HG03354 (cell line): Measurements from ENCODE around the gene ACVR1.

ENCODE experiments used
- ATAC-seq: cut with Tn5 transposase; IDR thresholded peaks from one replicate; pipeline ENCODE4 v1.9.1; 2021; ENCODE audit warnings: mild to moderate bottlenecking; ENCODE audit not compliant: unreplicated experiment, poor library complexity, severe bottlenecking

Gene ACVR1

DNA sequence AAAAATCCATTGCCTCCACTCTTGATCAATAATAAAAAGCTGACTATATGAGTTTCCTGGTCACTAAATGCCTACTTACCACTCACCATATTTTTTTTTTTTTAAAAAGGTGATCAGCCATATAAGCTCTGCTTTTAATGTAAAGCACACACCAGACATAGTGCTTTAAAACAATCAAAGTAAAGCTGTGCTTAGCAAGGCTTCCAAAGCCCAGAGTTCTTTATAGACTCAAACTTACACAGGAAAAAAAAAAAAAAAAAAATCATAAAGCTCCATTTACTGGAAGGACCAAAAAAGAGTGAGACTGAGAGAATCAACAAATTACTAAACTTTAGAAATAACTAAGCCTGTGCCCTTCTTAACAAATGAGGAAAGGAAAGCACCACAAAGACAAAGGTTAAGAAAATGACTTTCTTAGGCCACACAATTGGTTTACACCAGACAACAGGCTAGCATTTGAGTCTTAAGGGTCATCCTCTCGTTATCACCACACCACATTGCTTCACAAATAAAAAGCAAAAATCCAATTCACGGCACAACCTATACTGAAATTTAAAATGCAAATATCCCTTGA lies 11.2 kb downstream of the ACVR1 start:
- ATAC-seq = no peak

- ATAC-seq = no peak
These were observed 17.3 kb downstream of the ACVR1 start for GRCh38 chr2:157858846-157859245.

DNA sequence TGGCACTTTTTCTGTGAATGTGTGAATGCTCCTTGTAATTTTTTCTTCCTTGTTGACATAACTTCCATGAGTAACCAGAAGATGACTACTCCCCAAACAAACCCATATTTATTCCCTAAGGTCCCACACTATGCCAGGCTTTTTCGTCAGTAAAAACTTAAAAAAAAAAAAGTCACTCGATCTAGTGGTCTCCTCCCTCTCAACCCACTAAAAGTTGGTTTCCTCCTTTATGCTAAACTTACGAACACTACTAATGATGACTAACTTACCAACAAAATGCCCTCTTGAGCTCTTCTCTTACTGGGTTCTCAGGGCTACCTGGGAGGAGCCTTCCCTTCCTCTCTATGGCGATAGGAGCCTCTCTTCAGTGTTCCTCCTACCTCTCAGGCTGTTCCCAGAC lies 18.2 kb downstream of the ACVR1 start:
- no peak for ATAC-seq

DNA sequence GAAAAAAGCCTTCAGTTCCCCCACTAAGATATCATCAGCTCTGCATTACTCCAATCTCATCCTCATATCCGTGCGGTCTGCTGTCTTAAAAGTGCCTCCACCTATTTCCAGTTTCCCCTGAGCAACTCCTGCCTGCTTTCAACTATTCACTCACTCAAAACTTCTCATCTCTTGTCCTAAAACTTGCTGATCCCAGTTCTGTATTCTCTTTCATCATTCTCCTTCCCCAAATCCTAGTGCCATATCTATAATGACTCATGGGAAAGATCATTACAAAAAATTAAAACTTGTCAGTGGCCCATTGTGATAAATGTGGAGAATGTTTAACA lies 20.0 kb downstream of the ACVR1 start:
- no peak for ATAC-seq

DNA sequence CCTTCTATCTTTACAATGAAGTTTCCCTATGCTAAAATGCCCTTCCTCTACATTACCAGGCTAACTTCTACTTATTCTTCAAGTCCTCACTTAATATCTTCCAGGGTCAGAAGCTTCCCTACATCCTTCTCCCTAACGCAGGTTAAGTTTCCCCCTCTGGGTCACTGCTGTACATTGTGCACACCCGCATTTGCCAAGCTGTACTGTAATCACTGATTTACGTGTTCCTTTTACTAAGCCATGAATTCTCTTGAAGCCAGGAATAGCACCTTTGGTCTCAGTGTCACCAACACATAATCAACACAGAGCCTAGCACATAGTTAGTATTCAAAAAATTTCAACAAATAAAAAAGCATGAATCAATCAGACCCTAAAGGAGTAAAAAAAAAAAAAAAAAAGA lies 22.3 kb downstream of the ACVR1 start:
- no peak for ATAC-seq

- ATAC-seq = no peak
These were observed 22.9 kb downstream of the ACVR1 start for GRCh38 chr2:157853211-157853610.

DNA sequence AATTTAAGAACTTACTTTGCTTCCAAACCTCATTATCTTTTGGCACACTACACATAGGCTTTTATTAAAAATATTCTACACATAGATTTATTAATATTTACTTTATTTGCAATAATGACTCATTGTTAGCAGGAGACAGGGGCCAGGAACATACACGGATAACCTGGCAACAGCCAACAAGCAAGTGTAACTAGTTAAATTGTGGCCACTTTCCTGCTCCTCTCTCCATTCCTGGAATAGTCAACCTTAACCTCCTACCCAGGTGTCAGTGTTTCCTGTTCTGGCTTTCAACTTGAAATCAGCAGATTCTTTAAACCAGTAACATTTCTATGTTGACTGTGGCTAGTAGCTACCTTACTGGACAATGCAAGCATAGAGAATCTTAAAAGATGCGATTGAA lies 26.5 kb downstream of the ACVR1 start:
- ATAC-seq = no peak

- ATAC-seq = no peak
These were observed 27.9 kb downstream of the ACVR1 start for GRCh38 chr2:157848213-157848612.

- no peak for ATAC-seq
These were observed 31.0 kb downstream of the ACVR1 start for GRCh38 chr2:157845081-157845480.

DNA sequence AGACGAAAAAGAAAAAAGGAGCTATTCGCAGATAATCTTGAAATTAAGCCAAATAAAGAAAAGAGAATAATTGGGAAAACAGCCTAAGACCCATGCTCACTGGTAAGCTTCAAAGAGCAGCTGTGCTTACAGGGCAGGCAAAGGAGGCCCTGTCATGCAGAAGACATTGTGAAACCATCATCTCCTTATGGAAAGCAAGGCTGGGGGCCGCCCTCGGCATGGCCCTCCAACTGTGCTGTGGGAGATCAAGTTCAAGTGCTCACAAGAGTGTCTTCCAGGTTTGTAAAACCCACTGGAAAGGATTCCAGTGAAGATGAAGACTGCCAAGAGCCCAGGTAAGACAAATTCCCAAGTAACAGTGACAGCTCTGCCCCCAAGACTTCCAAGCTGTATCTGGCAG lies 32.2 kb downstream of the ACVR1 start:
- ATAC-seq = no peak

- no peak for ATAC-seq
These were observed 33.0 kb downstream of the ACVR1 start for GRCh38 chr2:157843081-157843480.

DNA sequence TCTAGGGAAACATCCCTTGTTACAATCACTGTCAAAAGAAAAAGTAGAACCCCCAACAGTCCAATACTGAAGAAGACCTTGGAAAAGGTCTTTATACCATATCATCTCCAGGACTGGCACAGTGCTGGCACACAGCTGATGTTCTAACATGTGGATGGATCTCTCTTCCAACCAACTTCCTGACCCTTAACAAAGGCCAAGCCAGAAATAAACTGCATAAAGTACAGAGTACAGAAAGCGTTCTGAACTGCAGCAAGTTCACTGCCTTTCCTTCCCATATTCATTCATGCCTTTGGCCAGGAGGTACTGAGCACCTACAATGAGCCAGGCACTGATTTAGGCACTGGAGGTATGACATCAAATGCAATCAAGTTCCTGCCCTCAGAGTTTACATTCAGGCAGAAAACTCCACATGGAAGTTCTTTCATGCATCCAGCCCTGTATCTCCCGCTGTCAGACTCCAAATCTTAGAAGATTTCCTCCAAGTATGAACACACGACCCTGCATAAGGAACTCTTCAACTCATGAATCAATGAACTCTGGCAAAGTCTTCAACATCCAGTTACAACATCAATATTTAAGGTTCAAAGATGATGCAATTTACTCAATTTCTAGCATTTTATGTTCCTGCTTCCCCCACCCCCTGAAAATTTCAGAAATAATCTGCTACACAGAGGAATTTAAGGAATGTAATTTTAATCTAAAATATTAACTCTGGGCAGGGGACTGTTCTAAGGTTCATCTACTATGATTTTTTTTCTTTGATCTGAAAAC lies 33.8 kb downstream of the ACVR1 start:
- no peak for ATAC-seq

DNA sequence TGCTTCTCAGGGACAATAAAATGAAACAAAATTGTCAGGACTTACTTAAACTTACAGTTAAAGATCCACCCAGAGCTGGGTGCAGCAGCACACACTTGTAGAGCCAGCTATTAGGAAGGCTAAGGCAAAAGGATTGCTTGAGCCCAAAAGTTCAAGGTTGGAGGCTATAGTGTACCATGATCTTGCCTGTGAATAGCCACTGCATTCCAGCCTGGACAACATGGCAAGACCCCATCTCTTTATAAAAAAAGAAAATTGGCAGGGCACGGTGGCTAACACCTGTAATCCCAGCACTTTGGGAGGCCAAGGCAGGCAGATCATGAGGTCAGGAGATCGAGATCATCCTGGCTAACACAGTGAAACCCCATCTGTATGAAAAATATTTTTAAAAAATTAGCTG lies 34.6 kb downstream of the ACVR1 start:
- no peak for ATAC-seq

- ATAC-seq = no peak
These were observed 35.5 kb downstream of the ACVR1 start for GRCh38 chr2:157840568-157841156.

- no peak for ATAC-seq
These were observed 36.3 kb downstream of the ACVR1 start for GRCh38 chr2:157839822-157840221.

DNA sequence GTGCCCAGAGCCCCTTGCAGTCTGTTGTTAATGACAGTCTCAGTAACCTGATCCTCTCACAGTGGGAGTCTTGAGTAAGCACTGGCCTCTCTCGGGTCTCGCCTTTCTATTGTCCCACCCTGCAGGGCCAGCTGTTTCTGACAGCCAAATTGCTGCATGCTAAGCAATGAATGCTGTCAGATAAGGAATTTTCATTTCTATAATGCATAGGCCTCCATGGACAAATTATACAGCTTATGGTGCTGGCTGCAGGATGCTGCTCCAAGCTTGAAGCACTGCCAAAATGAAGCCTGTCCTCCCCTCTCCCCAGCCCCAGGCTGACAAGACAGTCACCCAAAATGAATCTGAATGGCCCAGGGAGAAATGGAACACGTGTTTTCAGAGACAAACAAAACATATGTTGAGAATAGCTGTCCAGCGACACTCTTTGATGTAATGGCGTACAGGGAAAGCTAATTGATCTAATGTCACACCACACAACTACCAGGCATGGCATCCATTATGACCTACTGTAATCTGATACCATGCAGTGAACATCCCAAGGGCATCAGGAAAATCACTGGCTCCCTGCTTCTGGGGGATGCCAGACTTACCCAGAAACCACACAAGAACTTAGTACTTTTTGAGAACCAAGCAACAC lies 36.8 kb downstream of the ACVR1 start:
- no peak for ATAC-seq

DNA sequence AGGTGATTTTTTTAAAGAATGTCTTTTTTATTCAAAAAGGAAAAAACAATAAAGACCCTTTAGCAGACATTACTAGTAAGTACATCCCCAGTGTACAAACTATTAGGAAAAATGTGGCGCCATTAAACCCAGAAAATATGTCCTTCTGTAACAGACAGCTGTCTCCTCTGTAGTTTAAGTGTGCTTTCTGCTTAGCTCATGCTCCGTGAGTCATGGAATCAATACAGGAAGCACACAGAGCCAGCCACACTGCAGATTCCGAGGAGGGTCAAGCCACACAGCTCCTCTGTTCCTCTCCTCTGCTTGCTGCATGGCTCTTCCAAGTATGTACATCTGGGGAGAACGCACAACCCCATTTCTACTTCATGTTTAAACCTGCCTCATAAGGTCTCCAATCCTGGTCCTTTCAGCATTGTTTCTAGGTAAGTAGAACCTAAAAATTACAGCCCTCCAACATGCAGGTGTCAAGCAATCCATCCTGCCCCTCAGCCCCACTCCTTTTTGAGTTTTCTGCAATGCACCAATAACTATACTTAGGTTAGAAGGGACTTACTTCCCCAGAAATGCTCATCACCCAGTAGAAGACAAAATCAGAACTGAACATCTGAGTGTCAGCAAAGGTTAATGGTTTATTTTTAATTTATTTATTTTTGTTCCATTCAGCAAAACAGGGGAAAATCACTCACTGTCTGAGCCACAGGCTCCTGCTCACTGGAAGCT lies 37.5 kb downstream of the ACVR1 start:
- no peak for ATAC-seq

DNA sequence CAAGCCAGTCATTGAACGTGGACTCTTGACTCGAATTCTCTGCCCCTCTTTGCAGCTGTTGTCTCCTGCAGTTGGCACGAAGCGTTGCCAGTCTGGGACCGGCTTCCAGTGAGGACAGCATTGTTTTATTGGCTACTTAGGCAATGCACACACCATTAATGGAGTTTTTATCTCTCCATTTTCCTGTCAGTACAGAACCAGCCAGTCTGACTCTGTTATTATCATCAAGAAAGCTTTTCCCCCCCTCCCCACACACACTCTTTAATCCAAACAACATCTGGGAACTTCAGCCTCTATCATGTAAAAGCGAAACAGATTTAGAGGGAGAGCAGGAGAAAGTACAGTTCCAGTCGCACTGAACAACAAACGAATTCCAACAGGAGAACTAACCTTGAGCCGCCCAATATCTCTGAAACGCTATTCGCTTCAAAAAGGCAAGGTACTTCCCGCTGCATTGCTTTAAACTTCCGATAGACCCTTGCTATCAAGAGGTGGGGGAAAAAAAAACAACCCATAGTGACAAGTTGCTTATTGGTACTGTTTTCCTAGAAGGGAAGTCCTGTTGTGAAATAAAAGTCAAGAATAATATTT lies 38.2 kb downstream of the ACVR1 start:
- no peak for ATAC-seq

DNA sequence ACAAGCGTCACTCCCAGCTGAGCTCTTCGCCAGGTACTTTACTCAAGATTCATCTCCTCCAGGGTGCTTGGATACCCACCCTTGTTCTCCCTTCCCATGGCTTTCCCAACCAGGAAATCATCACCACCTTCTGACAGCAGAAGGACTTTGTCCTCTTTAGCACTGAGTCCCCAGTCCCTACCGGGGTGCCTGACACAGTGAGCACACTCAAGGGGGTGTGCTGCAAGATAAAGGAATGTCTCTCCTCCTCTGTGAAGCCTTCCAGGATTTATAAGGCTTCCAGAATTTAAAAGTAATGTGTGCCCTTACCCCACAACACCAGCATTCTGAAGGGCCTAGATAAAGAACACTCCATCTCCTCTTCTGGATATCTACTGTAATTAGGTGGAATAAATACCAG lies 39.6 kb downstream of the ACVR1 start:
- no peak for ATAC-seq

DNA sequence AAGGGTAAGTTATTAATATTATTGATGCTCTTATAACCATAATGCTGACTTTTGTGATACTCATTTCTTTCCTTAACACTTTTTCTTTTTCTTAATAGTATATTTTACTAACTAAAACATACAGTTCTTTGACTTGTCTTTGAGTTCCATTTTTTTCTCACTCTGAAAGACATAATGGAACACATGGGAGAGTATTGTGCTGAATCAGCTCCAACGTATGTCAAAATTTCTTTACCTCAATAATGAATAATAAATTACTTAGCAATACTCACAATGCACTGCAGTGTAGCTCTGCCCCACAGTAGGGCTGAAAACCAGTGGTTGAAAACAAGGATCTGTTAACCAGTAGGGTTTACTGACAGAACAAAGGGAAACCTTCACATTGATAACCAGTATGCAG lies 40.7 kb downstream of the ACVR1 start:
- ATAC-seq = no peak
